GM21423 (cell line): ENCODE data around the gene HIBADH.

Source experiments
- ATAC-seq: cut with Tn5 transposase; IDR thresholded peaks from one replicate; pipeline ENCODE4 v1.9.1; 2021; ENCODE audit warnings: mild to moderate bottlenecking, moderate library complexity; ENCODE audit not compliant: unreplicated experiment

The HIBADH gene

GRCh38 chr7:27554826-27555225, 107.9 kb downstream of the HIBADH start:
- ATAC-seq: no peak

GRCh38 chr7:27553273-27553672, 109.4 kb downstream of the HIBADH start:
- no peak for ATAC-seq

DNA sequence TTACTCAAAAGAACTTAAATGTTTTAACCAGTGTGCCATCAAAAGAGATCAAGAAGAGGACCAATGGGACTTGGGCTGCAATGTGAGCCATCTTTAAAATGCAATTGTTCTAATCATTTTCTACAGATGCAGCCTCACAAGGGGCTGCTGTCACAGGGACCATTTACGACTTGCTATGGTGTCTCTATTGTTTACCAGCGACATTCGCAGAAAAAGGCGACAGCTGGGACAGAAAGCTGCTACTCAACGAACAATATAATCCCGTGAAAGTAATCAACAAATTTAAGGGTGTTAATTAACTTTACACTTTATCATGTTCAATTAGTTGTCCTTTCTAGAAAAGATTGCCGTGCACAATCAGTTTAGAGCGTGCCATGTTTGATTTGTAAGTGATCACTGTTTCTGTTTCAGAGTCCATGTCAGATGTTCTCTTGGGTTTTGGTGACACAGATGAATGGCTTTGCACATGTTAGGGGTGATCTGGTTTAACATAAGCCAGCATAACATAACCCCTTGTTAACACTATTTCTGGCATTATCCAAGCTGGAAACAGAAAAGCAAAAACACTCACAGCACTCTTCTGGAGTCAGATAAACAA, 110.8 kb downstream of the HIBADH start:
- no peak for ATAC-seq

- no peak for ATAC-seq
Measured at GRCh38 chr7:27549606-27550005, 113.1 kb downstream of the HIBADH start.

GRCh38 chr7:27548304-27548703, 114.4 kb downstream of the HIBADH start:
- no peak for ATAC-seq

- ATAC-seq: no peak
Measured at GRCh38 chr7:27547401-27547800, 115.3 kb downstream of the HIBADH start.

GRCh38 chr7:27546610-27547009, 116.1 kb downstream of the HIBADH start:
- ATAC-seq: no peak

- no peak for ATAC-seq
Measured at GRCh38 chr7:27535795-27536194, 126.9 kb downstream of the HIBADH start.

DNA sequence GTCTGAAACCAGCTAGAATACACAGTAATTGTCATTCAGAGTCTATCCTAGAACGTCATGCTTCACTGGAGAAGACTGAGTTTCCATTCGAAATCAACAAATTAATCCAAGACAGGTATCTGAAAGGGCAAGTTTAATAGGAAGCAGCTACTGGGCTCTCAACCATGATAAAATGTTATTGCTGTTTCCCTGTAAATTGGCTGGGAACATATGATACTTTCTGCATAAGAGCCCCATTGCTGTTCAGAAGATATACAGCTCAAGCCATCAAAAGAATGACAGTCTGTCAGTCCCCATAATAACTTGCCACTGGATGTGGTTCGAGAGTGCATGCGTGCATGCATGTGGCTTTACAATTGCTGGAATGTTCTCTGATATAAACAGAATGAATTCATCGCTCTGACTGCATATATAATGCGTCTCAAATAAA, 129.0 kb downstream of the HIBADH start:
- no peak for ATAC-seq

DNA sequence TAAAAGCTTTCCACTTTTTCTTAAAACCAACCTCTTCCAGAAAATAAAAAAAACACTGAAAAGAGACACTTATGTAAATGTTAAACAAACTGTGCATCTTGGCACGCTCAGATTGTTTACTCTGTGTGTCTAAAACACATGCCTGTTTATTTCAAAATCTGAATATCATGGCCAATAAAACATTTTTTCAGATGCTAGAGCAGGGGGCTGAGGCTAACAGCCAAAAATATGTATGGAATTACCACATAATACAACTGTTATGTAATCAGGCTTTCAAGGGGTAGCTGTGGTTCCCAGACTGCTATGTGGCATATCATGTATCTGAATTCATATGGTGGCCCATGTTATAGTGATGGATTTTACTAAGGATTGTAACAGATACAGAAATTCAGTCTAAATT, 130.4 kb downstream of the HIBADH start:
- ATAC-seq: no peak

- ATAC-seq: no peak
Measured at GRCh38 chr7:27527348-27527714, 135.4 kb downstream of the HIBADH start.

DNA sequence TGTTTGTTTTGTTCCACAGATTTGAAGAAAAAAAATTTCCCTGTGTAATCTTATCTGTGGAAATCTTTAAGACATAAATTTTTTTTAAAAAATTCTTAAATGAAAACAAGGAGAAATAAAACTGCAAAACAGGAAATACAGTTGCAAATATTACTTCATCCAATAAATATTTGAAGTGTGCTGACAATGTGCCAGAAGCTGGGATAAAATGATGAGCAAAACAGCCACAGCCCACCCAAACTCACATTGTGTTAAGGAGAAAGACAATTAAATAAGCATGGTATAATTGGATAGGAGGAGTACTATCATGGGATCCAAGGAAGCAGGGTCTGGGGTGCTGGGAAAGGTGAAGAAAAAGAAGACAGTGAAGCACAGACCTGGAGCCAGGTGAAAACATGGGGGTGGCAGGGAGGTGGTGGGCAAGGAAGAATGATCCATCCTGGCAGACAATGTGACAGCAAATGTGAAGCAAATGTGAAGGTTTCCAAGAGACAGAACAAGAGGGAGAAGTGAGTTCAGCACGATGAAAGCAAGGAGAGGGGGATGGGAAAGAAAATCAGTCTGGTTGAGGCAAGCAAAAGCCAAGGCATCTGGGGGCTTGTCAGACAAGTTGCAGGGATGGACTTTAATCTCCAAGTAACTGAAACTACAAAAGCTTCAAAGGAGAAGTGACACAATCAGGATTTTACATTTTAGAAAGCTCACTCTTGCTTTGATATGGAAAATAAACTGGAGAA, 135.9 kb downstream of the HIBADH start:
- ATAC-seq: no peak

- ATAC-seq: no peak
Measured at GRCh38 chr7:27526131-27526530, 136.6 kb downstream of the HIBADH start.

- ATAC-seq: no peak
Measured at GRCh38 chr7:27523321-27523720, 139.4 kb downstream of the HIBADH start.

GRCh38 chr7:27522566-27522965, 140.1 kb downstream of the HIBADH start:
- ATAC-seq: no peak

DNA sequence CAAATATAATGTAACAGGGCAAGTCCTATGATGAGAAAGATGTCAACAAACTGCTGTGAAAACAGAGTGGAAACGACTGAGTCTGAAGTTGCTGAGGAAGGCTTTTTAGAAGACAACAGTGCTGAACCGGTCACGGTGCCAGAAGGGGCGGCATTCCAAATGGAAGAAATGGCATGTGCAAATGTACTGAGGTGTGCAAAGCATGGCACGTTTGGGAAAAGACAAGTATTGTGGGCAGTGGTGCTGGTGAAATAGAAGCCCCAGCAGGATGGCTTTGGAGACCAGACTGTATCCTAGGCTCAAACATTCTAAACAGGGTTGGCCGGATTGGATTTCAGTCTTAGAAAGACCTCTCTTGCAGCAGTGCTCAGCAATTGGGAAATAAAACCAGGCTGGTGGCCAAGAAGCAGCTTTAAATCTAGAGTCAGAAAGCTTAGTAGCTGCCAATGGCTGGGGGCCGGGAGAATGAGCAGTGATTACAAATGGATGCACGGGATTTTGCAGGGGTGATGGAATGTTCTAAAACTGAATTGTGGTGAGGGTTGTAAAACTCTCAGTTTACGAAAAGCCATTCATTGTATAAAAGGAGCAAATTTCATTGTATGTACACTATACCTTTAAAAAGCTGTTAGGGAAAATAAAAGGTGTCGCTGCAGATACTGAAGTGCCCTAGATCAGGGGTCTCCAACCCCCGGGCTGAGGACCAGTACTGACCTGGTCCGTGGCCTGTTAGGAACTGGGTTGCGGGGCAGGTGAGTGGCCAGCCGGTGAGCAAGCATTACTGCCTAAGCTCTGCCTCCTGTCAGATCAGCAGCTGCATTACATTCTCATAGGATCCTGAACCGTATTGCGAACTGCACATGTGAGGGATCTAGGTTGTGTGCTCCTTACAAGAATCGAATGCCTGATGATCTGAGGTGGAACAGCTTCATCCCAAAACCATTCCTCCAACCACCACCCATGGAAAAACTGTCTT, 141.6 kb downstream of the HIBADH start:
- no peak for ATAC-seq

DNA sequence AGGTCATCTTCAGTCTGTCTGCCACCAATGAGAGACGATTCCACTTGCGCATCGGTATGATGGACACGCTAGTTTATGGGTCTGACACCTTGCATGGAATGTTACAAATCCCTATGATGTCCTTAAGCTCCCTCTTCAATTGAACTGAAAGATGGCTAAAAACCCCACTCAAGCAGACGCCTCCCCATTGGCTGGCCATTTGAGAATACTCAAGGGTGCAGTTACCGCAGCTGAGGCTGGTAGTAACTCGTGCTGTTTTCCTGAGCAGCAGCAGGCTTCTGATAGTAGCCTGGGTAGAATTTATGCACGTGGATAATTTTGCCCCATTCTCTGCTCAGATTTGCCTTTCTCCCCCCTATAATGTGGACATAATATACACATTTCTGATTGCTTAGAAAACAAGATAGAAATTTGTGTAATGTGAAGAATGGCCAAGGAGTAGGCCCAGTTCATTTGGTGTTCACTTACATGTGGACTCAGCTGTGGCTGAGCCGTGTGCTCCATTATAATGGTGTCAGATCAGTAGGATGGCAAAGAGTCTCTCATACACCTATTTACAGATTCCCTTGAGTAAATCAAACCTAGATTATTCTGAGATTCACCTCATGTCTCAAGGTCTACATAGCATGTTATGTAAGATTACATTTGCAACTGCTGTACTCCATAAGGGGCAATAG, 142.8 kb downstream of the HIBADH start:
- no peak for ATAC-seq

DNA sequence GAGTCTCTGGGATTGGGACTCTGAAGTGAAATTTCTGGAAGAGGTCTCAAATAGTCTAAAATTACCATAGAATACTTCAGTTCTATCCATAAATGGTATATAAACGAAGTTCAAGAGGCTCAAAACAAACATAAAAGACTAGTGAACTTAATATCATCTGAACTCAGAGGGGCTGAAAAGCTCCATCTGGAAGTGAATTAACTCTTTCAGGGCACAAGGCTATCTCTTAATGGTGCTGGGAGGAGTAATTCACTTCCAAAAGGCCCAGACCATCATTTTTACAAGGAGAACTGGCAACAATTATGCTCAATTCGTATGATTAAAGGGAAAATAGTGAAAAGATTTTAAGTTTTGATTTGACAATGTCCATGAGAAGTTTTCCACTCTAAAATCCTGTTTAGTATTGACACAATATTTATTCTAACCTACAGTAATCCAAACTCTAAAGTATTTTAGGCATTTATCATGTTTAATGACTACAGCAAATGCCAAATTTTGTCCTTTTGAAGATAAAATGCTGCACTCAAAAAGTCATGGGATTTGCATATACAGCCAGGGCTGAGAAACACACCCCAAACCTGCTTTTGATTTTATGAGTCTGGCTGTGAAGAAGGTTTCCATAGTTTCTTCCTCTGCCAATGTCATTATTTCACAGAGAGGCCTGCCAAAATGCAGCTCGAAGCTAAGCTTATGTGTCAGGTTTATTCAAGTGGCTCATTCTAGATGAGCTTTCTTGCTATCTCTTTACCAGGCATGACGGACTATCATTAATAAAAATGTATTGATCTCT, 143.9 kb downstream of the HIBADH start:
- no peak for ATAC-seq

DNA sequence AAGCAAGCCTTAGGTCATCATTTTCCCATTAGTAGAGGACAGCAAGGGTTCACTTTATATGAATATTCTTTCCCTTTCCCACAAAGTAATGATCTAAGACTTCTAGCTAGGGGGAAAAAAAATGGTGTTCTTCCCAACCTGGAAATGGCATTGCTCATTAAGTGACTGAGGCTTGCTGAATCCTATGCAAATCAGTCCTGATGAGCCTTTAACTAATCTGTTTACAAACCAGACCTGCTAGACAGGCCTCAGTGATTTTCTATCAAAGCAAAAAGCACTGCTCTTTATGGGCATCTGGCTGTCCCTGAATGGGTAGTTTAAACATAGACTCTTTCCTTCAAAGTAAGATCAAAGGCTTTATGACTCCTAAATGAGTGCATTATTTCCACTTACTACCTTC, 146.3 kb downstream of the HIBADH start:
- ATAC-seq: no peak

DNA sequence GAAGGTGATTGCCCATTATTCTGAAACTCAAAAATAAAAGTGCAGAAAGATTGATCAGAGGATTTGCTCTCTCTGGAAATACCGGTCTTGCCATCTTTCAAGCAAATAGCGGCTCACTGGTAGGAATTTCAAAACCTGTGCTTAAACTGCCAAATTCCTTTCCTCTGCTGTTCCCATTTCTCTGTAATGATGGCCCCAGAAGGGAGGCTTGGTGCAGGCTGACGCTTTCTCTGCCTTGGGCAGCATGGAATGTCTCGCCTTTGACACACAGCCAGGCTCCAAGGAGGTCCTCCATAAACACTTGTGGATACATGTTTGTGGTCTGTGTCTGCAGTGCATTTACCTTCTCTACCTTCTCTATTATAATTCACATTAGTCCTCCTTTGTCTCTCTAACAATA, 146.8 kb downstream of the HIBADH start:
- ATAC-seq: no peak
